SU-DHL-6 (cell line): ENCODE results near the gene FEM1A.

Experiments
- H2AFZ ChIP-seq: fragments of 200-600 bp; sonication (generic); 2 replicates; pipeline ENCODE4 v1.6.1; 2014; ENCODE audit warnings: low read depth, mild to moderate bottlenecking, moderate library complexity, mixed read lengths, antibody characterized with exemption, low read length; ENCODE audit not compliant: severe bottlenecking
- H3F3A ChIP-seq: fragments of 200-600 bp; shearing (Covaris generic); 2 replicates; pipeline ENCODE4 v1.6.0; 2016; ENCODE audit warnings: antibody characterized with exemption, mild to moderate bottlenecking; ENCODE audit not compliant: insufficient read depth
- H3K27ac ChIP-seq: fragments of 200-600 bp; sonication (generic); 2 replicates; pipeline ENCODE4 v1.5.1; 2016; ENCODE audit warnings: low read depth, mild to moderate bottlenecking, low read length, moderate library complexity, mixed read lengths
- H3K27me3 ChIP-seq: fragments of 200-600 bp; sonication (generic), shearing (Covaris generic); 2 replicates; pipeline ENCODE4 v1.6.0; 2014; ENCODE audit warnings: mild to moderate bottlenecking, low read length
- H3K36me3 ChIP-seq: fragments of 200-600 bp; sonication (generic); 2 replicates; pipeline ENCODE4 v1.6.1; 2014; ENCODE audit warnings: mild to moderate bottlenecking, low read length, mixed read lengths
- H3K4me2 ChIP-seq: fragments of 300-600, 200-600 bp; shearing (Covaris generic), sonication (generic); 2 replicates; pipeline ENCODE4 v1.6.0; 2014; ENCODE audit warnings: low read length, low read depth, mild to moderate bottlenecking; ENCODE audit not compliant: poor library complexity, severe bottlenecking
- H3K4me3 ChIP-seq: fragments of 200-600 bp; sonication (generic); 2 replicates; pipeline ENCODE4 v1.5.1; 2014; ENCODE audit warnings: antibody characterized with exemption, low read length, mild to moderate bottlenecking, mixed read lengths; ENCODE audit not compliant: insufficient read depth, poor library complexity, severe bottlenecking
- H3K79me2 ChIP-seq: fragments of 200-600 bp; sonication (generic); 2 replicates; pipeline ENCODE4 v1.6.1; 2014; ENCODE audit warnings: mild to moderate bottlenecking, low read length, moderate library complexity; ENCODE audit not compliant: insufficient read depth
- H3K9ac ChIP-seq: fragments of 200-600 bp; sonication (generic); 2 replicates; pipeline ENCODE4 v1.7.0; 2014; ENCODE audit warnings: mild to moderate bottlenecking, low read length
- H3K9me2 ChIP-seq: fragments of 200-600 bp; sonication (generic); replicated peaks from 2 replicates; pipeline ENCODE4 v1.6.1; 2014; ENCODE audit warnings: low read length; ENCODE audit not compliant: insufficient read depth
- H3K9me3 ChIP-seq: fragments of 200-600 bp; sonication (generic); 2 replicates; pipeline ENCODE4 v1.6.1; 2014; ENCODE audit warnings: low read length, mixed read lengths; ENCODE audit not compliant: insufficient read depth
- H4K20me1 ChIP-seq: fragments of 200-600 bp; sonication (generic); 2 replicates; pipeline ENCODE4 v1.6.1; 2014; ENCODE audit warnings: low read depth, mild to moderate bottlenecking, antibody characterized with exemption, low read length, moderate library complexity, mixed read lengths
- CTCF ChIP-seq: fragments of 200-600 bp; sonication (generic); IDR thresholded peaks from one replicate; pipeline ENCODE4 v1.5.1; 2017; ENCODE audit warnings: antibody characterized with exemption, mild to moderate bottlenecking, low read length, moderate library complexity; ENCODE audit not compliant: insufficient read depth, poor library complexity, severe bottlenecking
- EZH2phosphoT487 ChIP-seq: fragments of 200-600 bp; sonication (generic), shearing (Covaris generic); conservative IDR thresholded peaks from 2 replicates; pipeline ENCODE4 v1.6.1; 2018; ENCODE audit warnings: mild to moderate bottlenecking, antibody characterized with exemption, low read length, moderate library complexity, mixed read lengths

Gene FEM1A

GRCh38 chr19:4773047-4773640 is 18.4 kb upstream of the FEM1A start:
- no peak overlapping the region for H3K4me3 ChIP-seq
- H3K27me3 ChIP-seq, result no peaks in the 10 kb centered on the region
- H3K4me2 ChIP-seq, result no peak overlapping the region
- TF ChIP-seq EZH2phosphoT487 (no peak), CTCF (no peak)
- H4K20me1 ChIP-seq, result no peaks in the 10 kb centered on the region
- no peaks in the 10 kb centered on the region for H3F3A ChIP-seq
- no peaks in the 10 kb centered on the region for H3K9me2 ChIP-seq
- no peak overlapping the region for H2AFZ ChIP-seq
- no peak overlapping the region for H3K9ac ChIP-seq
- H3K27ac ChIP-seq, result no peak overlapping the region
- H3K79me2 ChIP-seq, result no peaks in the 10 kb centered on the region
- no peaks in the 10 kb centered on the region for H3K36me3 ChIP-seq
- H3K9me3 ChIP-seq, result no peaks in the 10 kb centered on the region

DNA sequence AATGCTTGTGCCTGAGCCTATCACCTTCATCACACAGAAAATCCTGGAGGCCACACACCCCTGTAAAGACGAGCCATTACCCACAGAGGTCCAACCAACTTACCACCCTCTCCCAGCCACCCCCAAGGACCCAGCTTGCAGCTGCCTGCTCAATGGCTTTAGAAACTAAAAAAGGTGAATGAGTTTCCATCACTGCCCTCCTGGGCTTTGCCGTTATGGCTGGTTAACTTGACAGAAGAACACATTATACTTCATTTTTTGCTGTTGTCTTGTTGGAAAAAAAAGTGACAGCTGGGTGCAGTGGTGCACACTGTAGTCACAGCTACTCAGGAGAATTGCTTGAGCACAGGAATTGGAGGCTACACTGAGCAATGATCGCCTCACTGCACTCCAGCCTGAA is 17.4 kb upstream of the FEM1A start:
- TF ChIP-seq CTCF (no peak), EZH2phosphoT487 (no peak)
- no peak overlapping the region for H2AFZ ChIP-seq
- no peak overlapping the region for H3K9ac ChIP-seq
- H3K4me2 ChIP-seq, result no peak overlapping the region
- no peaks in the 10 kb centered on the region for H3K9me3 ChIP-seq
- no peaks in the 10 kb centered on the region for H3K9me2 ChIP-seq
- no peaks in the 10 kb centered on the region for H4K20me1 ChIP-seq
- no peak overlapping the region for H3K4me3 ChIP-seq
- H3K79me2 ChIP-seq, result no peaks in the 10 kb centered on the region
- H3K27ac ChIP-seq, result no peak overlapping the region
- no peaks in the 10 kb centered on the region for H3K27me3 ChIP-seq
- H3F3A ChIP-seq, result no peaks in the 10 kb centered on the region
- no peaks in the 10 kb centered on the region for H3K36me3 ChIP-seq

DNA sequence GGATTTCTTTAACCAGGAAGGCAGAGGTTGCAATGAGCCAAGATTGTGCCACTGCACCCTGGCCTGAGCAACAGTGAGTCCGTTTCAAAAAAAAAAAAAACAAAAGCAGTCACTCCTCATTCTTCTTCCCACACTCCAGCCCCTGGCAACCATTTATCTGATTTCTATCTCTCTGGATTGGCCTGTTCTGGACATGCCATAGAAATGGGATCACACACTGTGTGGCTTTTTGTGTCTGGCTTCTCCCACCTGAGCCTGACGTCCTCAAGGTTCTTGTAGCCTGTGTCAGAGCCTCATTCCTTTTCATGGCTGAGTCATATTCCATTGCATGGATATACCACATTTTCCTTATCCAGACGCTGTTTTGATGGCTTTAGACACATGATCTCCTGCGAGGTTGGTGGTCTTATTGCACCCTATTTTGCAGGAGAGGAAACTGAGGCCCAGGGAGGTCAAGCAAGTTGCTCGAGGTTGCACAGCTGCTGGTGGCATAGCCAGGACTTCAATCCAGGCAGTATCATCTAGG is 15.8 kb upstream of the FEM1A start:
- no peaks in the 10 kb centered on the region for H3K79me2 ChIP-seq
- no peak overlapping the region for H3K4me2 ChIP-seq
- no peak overlapping the region for H3K4me3 ChIP-seq
- no peak overlapping the region for H3K27ac ChIP-seq
- no peaks in the 10 kb centered on the region for H3K36me3 ChIP-seq
- no peak overlapping the region for H3K9ac ChIP-seq
- no peaks in the 10 kb centered on the region for H3K9me2 ChIP-seq
- no peak for TF ChIP-seq CTCF
- no peak for TF ChIP-seq EZH2phosphoT487
- no peaks in the 10 kb centered on the region for H3K27me3 ChIP-seq
- H2AFZ ChIP-seq, result no peak overlapping the region
- H3F3A ChIP-seq, result no peaks in the 10 kb centered on the region
- no peaks in the 10 kb centered on the region for H3K9me3 ChIP-seq
- no peaks in the 10 kb centered on the region for H4K20me1 ChIP-seq
